DLD1 (cell line): ENCODE results near the gene RTN4R.
"Not testable (repeated sequence)": the region's sequence is repeated elsewhere in the genome, so short reads cannot be mapped to it uniquely, and the experiment has no call there.

ENCODE experiments used
- in situ Hi-C: cut with HindIII; loops from 2 replicates; pipeline ENCODE4 v1.10.0; 2017; ENCODE audit warnings: low sequenced_read_pairs

RTN4R gene

GRCh38 chr22:20289182-20290044 lies 21.3 kb upstream of the RTN4R start:
- in situ Hi-C loops, result not testable (repeated sequence)

GRCh38 chr22:20286784-20287423 lies 18.8 kb upstream of the RTN4R start:
- in situ Hi-C loops, result not testable (repeated sequence)

DNA sequence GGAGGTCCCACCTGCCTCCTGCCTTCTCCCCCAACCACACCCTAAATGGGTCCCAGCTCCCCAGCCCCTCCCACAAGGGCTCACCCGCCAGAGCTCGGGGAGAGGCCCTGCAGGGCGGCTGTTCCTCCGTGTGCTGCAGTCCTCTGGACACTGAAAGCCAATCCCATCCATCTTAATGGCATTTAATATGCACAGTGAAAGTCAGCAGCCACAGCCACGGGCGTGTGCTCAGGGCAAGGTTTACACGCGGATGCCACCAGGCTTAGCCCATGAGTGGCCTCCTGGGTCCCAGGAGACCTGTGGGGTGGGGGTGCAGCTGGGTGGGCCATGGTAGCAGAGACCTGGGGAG lies 18.2 kb upstream of the RTN4R start:
- in situ Hi-C loops, result not testable (repeated sequence)

- in situ Hi-C loops, result not testable (repeated sequence)
Observed at GRCh38 chr22:20285473-20286311, 17.6 kb upstream of the RTN4R start.

GRCh38 chr22:20284471-20285086 lies 16.5 kb upstream of the RTN4R start:
- in situ Hi-C loops, result no loop called here

DNA sequence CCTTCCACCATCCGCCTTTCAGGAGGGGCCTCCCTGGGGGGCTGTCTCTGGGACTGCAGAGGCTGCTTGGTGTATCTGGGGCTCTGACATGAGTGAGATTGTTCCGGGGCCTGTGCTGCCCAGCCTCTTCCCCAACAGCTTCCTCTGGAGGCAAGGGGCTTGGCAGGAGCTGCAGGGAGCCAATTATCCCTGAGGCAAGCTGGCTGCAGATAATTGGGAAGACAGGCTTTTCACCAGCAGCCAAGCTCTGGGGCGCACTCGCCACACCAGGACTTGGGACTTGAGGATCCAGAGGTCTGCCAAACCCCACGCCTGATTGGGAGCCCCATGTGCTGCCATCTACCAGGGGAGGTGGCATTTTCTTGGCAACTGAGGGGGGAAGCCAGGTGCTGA lies 15.6 kb upstream of the RTN4R start:
- in situ Hi-C loops, result no loop called here

DNA sequence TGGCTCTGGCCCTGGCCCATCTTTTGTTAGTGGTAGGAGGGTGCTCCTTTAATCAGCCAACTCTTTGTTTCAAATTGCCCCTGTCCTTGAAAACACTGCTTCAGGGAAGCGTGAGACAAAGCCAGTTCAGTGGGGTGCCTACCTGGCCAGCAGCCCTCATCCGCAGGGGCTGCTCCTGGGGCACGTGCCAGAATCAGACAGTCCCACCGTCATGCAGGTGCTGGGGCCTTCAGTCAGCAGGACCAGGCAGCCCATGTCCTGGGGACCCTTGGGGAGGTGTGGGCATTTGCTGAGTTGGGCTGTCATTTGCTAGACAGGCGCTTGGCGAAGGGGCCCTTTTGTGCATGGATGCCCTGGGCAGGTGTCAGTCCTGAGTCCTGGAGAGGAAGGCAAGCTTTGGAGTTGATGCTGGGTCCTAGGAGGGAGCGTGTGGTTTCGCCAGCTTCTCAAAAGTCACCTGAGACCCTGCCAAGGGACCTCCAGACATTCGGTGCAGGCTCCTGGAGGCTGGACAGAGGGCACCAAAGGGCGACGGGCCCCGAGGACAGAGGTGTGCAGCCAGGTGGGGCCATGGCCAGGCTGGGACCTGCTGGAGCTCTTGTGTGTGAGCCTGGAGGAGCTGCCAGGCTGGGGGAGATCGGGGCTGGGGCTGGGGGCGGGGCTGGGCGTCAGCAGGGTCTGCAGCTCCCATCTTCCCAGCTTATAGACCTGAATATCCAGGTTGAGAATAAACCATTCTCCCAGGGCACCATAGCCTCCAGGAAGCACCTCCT lies 15.0 kb upstream of the RTN4R start:
- in situ Hi-C loops, result no loop called here

DNA sequence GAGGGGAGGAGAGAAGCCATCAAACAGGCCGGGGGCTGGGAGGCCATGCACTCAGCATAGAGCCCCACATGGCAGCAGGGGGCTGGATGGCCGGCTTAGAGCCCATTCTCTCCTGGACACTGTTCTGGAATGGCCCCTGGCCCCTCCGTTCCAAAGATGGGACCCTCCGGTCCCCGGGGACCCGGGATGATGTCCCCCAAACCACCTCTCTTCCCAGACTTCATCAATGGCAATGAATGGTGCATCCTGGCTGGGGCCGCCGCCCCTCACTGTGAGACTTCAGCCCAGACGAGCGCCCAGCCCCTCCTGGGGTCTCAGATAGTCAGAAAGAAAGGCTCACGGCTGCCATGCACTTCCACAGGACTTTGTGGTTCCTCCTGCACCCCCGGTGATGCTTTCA lies 13.8 kb upstream of the RTN4R start:
- in situ Hi-C loops, result no loop called here

DNA sequence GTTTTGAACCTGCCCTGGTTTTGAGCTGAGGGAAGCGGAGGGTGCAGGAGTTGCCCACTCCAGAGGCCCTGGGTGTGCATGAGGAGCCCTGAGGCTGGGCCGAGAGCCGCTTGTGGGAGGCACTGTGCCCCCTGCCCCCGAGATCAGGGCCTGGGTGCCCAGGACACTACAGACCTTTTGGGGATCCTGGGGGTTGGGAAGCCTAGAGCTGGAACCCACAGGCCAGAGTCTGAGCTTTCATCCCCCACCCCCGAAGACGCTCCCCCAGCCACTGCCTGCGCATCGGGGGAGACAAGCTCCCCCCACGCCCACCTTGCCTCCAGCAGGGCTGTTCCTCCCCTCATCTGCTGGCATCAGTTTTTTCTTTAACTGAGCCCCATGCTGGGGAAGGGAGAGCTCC lies 13.4 kb upstream of the RTN4R start:
- in situ Hi-C loops, result not testable (repeated sequence)

GRCh38 chr22:20280866-20281265 lies 12.7 kb upstream of the RTN4R start:
- in situ Hi-C loops, result no loop called here

DNA sequence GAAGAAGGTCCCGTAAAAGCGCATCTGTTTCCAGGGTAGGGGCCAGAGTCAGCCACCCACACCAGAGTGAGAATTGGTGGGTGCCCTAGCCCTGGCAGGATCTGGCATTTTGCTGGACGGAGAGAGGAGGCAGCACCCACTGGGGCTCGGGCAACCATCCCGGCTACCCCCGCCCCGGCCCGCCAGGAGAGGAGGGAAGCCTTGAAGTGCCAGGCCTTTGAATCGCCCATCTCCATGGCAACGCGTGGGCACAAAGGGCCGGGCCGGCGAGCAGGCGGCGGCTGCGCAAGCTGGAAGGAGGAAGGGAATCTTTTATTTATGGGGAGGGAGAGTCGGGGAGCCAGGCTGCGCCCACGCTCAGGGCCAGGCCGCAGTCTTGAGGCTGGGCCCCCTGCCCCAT lies 12.0 kb upstream of the RTN4R start:
- in situ Hi-C loops, result not testable (repeated sequence)

GRCh38 chr22:20279662-20280134 lies 11.6 kb upstream of the RTN4R start:
- in situ Hi-C loops, result no loop called here

DNA sequence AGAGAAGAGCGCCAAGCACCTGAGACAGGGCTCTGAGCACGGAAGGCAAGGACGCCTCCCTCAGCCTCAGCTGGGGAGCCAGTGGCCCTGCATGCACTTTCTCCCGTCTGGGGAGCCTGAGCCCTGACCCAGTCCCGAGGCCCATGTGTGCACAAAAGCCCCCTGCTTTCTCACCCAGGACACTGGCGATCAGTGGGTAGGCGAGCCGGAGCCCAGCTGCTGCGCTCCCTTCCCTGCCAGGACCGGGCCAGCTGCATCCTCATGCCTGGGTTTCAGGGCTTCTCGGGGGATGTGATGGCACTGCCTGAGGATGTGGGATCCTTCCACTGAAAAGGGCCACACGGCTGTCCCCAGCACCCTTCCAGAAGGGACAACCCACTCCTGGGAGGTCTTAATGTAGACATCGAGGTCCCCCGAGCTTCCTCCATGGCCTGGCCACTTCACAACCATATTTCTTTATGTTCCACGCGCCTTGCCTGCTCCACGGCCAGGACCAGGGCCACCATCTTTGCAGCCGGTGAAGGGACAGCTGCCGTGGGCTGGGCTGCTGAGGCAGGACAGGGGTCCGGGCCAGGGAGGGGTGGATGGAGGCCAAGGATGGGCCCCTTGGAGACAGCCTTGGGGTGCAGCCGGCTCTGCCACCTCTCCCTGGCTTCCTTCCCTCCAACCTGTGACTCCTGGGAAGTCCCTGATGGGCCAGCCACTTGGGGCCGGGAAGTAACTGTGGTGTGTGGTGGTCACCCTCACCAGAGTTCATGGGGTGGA lies 10.8 kb upstream of the RTN4R start:
- in situ Hi-C loops, result not testable (repeated sequence)

DNA sequence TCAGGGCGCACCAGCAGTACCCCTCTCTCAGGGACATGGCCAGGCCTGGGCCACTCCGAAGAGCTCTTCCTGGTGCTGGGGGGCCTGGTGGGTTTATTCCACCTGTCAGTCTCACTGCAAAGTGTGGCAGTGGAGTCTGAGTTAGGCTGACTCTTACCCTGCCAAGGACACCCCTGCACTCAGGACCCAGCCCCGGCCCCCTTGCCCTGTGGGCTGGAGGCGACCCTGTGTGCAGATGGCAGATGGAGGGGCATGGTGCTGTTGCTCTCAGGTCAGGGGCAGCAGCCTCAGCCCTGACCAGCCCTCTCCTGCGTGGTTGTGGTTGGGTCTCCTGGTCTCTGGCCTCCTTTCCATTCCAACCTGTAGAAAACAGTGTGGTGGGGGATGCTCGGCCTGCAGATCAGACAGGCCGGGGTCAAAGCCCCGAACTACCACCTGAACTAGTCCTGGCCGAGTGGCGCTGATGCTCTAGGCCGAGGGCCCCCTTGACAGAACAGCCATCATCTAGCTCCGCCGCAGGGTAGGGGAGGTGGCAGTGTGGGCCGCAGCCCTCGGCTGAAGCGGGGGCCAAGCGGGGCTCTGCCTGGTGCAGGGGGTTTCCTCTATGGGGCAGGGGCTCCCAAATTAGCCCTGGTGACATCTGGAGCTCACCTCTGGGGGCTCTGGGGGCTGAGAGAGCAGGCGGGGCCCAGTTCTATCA lies 10.0 kb upstream of the RTN4R start:
- in situ Hi-C loops, result not testable (repeated sequence)

DNA sequence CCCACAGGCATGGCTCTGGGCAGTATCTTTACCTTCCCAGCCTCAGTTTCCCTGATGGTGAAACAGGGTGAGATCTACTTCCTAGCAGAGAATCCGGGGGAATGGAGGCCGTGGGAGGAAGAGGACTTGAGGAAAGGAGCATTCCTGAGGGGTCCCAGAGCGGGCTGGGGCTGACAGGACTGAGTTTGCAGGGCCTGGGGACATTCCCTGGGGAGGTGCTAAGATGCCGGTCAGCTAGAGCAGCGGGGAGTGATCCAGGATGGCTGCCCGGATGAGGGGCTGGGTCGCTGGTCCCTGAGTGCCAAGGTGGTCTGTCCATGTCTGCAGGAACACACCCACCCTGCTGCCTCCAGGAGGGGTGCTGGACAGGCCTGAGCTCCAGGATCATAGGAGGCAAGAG lies 8.3 kb upstream of the RTN4R start:
- in situ Hi-C loops, result no loop called here

GRCh38 chr22:20275836-20276235 lies 7.7 kb upstream of the RTN4R start:
- in situ Hi-C loops, result no loop called here

GRCh38 chr22:20275325-20275724 lies 7.2 kb upstream of the RTN4R start:
- in situ Hi-C loops, result not testable (repeated sequence)

GRCh38 chr22:20274374-20274773 lies 6.3 kb upstream of the RTN4R start:
- in situ Hi-C loops, result not testable (repeated sequence)

DNA sequence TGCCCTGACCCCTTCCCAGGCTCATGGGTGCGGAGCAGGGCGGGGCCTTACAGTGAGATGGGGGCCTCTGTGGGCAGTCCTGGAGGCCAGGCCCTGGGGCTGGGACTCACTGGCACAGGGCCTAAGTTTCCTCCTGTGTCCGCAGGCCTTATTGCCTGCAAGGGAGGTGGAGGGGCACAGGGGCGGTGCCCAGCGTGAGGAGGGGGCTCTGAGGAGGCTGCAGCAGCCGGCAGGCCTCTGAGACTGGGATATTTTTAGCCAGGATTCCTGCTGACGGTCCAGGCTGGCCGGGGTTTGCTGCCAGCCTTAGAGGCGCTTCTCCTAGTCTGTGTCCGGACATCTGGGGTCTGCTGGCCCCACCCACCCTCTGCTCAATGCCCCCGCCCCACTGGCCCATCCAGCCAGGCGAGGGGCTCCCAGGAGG lies 5.7 kb upstream of the RTN4R start:
- in situ Hi-C loops, result no loop called here
